HCT116 (cell line): ENCODE measurements around the gene UBASH3B.

Experiments
- CTCF ChIP-seq, 3 experiments: fragments of 200-600 bp in 1 of 3; sonication (generic) in 1 of 3; IDR thresholded peaks in 2 of 3; conservative IDR thresholded peaks in 1 of 3; 2 replicates each; pipeline ENCODE4 v1.5.1; 2012 to 2017; ENCODE audit warnings: low read depth in 2 of 3, low read length in 2 of 3, antibody characterized with exemption in 1 of 3, borderline replicate concordance in 1 of 3, control low read depth in 1 of 3, mild to moderate bottlenecking in 1 of 3, mixed read lengths in 1 of 3, mixed run types in 1 of 3, moderate library complexity in 1 of 3; ENCODE audit not compliant: insufficient read depth in 1 of 3
- JUND ChIP-seq: IDR thresholded peaks from 2 replicates; pipeline ENCODE4 v1.6.1; 2012
- POLR2A ChIP-seq: IDR thresholded peaks from 2 replicates; pipeline ENCODE4 v1.7.0; 2011; ENCODE audit warnings: borderline replicate concordance; ENCODE audit not compliant: insufficient read depth, insufficient read length; ENCODE audit errors: extremely low read depth
- REST ChIP-seq: IDR thresholded peaks from 2 replicates; pipeline ENCODE4 v1.6.1; 2012; ENCODE audit warnings: low read depth
- SRF ChIP-seq: IDR thresholded peaks from 2 replicates; pipeline ENCODE4 v1.6.1; 2012; ENCODE audit warnings: low read depth
- ZFX ChIP-seq: fragments of 450-650 bp; IDR thresholded peaks from 2 replicates; pipeline ENCODE4 v1.6.1; 2017

GRCh38 chr11:122696662-122697061, 41.1 kb downstream of the UBASH3B start:
- no peak for TF ChIP-seq CTCF (IDR thresholded peaks at IDR 0.05 in 2 of 3, conservative IDR thresholded peaks at IDR 0.05 in 1 of 3; ENCODE audit: borderline replicate concordance in 1 of 3, insufficient read depth in 1 of 3, low read depth in 2 of 3, low read length in 2 of 3)
- TF ChIP-seq ZFX, result no peak
- no peak for TF ChIP-seq REST
- TF ChIP-seq POLR2A, result no peak
- no peak for TF ChIP-seq SRF
- no peak for TF ChIP-seq JUND
